GM18508 (cell line): Measurements from ENCODE around the gene TGFBR2.

ENCODE experiments used
- ATAC-seq: cut with Tn5 transposase; IDR thresholded peaks from one replicate; pipeline ENCODE4 v1.9.1; 2021; ENCODE audit warnings: moderate number of reproducible peaks; ENCODE audit not compliant: insufficient read depth, unreplicated experiment

The TGFBR2 gene

GRCh38 chr3:30598668-30599545, 7.5 kb upstream of the TGFBR2 start:
- no peak for ATAC-seq

GRCh38 chr3:30600572-30600971, 5.8 kb upstream of the TGFBR2 start:
- no peak for ATAC-seq

GRCh38 chr3:30602946-30603345, 3.5 kb upstream of the TGFBR2 start:
- ATAC-seq: peak; percentile 28

GRCh38 chr3:30604093-30604492, 2.3 kb upstream of the TGFBR2 start:
- no peak for ATAC-seq

GRCh38 chr3:30604558-30604957, 1.8 kb upstream of the TGFBR2 start:
- no peak for ATAC-seq

GRCh38 chr3:30605005-30605404, 1.4 kb upstream of the TGFBR2 start:
- ATAC-seq: no peak

- ATAC-seq: no peak
Observed at GRCh38 chr3:30605706-30606300, 598 bp upstream of the TGFBR2 start.

- ATAC-seq: no peak
Observed at GRCh38 chr3:30607032-30607833, 832 bp downstream of the TGFBR2 start.

- ATAC-seq: no peak
Observed at GRCh38 chr3:30608598-30608947, 2.2 kb downstream of the TGFBR2 start.

- ATAC-seq: no peak
Observed at GRCh38 chr3:30609930-30610701, 3.7 kb downstream of the TGFBR2 start.

GRCh38 chr3:30610702-30611368, 4.4 kb downstream of the TGFBR2 start:
- ATAC-seq: no peak

- no peak for ATAC-seq
Observed at GRCh38 chr3:30611613-30612436, 5.4 kb downstream of the TGFBR2 start.

GRCh38 chr3:30612437-30613132, 6.2 kb downstream of the TGFBR2 start:
- no peak for ATAC-seq

GRCh38 chr3:30613133-30613825, 6.9 kb downstream of the TGFBR2 start:
- no peak for ATAC-seq

- ATAC-seq: no peak
Observed at GRCh38 chr3:30614373-30614772, 8.0 kb downstream of the TGFBR2 start.

- ATAC-seq: no peak
Observed at GRCh38 chr3:30614943-30615342, 8.5 kb downstream of the TGFBR2 start.

GRCh38 chr3:30615615-30616346, 9.4 kb downstream of the TGFBR2 start:
- ATAC-seq: no peak
